ENCODE measurements around the gene BTAF1.

DNA sequence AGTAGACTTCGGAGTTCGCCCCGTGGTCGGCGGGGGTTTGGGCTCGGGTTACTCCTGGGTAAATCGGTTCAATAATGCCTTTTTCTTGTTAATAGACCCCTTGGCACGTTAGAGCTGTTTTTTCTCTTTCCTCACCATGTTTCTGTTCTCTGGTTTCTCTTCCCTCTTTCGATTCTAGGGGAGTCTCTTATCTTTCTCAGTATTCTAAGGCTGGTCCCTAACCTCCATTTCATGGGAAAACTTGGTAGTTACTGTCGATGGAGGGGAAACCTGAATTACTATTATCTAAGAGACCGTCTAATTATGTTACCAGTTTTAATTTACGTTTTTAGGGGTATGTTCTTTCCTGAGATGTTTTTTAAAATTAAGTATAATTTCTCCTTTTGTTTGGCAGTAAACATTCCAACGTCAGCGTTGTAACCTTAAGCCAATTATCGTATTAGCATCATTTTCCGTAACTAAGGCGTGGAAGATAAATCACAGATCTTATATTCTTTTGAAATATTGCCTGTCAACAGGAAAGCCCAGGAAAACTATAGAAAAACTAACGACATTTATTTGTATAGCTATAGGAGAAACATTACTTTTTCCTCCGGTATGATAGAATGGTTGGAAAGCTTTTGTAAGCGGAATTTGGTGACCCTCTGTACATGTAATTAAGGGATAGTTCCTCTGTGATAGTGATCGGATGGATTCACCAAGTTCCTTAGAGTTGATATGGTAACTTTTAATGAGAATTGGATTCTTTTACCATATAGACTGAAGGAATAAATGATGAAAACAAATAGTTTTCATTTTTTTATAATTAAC, 847 bp downstream of the BTAF1 start:
- TF ChIP-seq EP300 (IDR thresholded peaks at IDR 0.05) = no peak
- TF ChIP-seq, protein P1, sequence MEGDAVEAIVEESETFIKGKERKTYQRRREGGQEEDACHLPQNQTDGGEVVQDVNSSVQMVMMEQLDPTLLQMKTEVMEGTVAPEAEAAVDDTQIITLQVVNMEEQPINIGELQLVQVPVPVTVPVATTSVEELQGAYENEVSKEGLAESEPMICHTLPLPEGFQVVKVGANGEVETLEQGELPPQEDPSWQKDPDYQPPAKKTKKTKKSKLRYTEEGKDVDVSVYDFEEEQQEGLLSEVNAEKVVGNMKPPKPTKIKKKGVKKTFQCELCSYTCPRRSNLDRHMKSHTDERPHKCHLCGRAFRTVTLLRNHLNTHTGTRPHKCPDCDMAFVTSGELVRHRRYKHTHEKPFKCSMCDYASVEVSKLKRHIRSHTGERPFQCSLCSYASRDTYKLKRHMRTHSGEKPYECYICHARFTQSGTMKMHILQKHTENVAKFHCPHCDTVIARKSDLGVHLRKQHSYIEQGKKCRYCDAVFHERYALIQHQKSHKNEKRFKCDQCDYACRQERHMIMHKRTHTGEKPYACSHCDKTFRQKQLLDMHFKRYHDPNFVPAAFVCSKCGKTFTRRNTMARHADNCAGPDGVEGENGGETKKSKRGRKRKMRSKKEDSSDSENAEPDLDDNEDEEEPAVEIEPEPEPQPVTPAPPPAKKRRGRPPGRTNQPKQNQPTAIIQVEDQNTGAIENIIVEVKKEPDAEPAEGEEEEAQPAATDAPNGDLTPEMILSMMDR (IDR thresholded peaks at IDR 0.05) = no peak
